Measurements from ENCODE around the gene MYRFL.
"Not testable (repeated sequence)": the region's sequence is repeated elsewhere in the genome, so short reads cannot be mapped to it uniquely, and the experiment has no call there.

Gene MYRFL

GRCh38 chr12:69824966-69825560 lies at the start of gene MYRFL:
Gene MYRFL (plus strand): TSS chr12:69825227. CDS start chr12:69825518, 291 bp downstream.
- Histone ChIP-seq H3K9me3 (ENCODE audit: control insufficient read depth, insufficient read depth, low read length) (no peaks in the 10 kb centered on the region), H3K27me3 (ENCODE audit: control insufficient read depth, insufficient read depth, low read length) (no peaks in the 10 kb centered on the region), H3K4me1 (ENCODE audit: control insufficient read depth, insufficient read depth, low read length) (peaks cover 4% of the 10 kb centered on the region; the same call in 1 of the 2 replicates), H3K4me3 (ENCODE audit: low read depth, low read length) (no peak within 1 kb of the TSS), H3K36me3 (ENCODE audit: control insufficient read depth, insufficient read depth, low read length) (no peaks in the 10 kb centered on the region), H3K27ac (ENCODE audit: low read depth, low read length) (no peak within 1 kb of the TSS), H3K9ac (ENCODE audit: low read depth, low read length) (no peak within 1 kb of the TSS)

DNA sequence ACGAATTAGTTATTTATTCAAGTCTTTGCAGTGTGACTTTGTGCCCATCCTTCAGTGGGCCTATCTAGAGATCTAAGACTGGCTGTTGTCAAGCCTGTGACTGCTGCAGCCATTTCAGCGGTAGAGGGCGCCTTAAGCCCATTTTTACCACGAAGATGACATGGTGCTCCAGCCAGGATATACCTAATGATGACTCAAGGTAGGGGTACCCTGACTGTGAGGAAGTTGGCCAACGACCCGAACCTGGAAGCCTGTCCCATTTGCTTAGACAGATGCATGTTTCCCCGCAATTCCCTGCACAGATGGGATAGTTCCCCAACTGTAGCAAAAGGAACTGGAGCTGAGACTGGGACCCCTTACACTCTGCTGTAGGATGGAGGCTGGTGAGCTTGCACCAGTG lies 45.1 kb upstream of the MYRFL start:
- Histone ChIP-seq H3K36me3 (ENCODE audit: control insufficient read depth, insufficient read depth, low read length) (no peaks in the 10 kb centered on the region), H3K27ac (ENCODE audit: low read depth, low read length) (no peak overlapping the region), H3K27me3 (ENCODE audit: control insufficient read depth, insufficient read depth, low read length) (no peaks in the 10 kb centered on the region), H3K9ac (ENCODE audit: low read depth, low read length) (no peak overlapping the region), H3K9me3 (ENCODE audit: control insufficient read depth, insufficient read depth, low read length) (no peaks in the 10 kb centered on the region), H3K4me3 (ENCODE audit: low read depth, low read length) (peak overlapping the region; percentile 20), H3K4me1 (ENCODE audit: control insufficient read depth, insufficient read depth, low read length) (peaks cover 5% of the 10 kb centered on the region; the same call in 1 of the 2 replicates)

GRCh38 chr12:69783365-69783764 lies 41.7 kb upstream of the MYRFL start:
- Histone ChIP-seq H3K9ac (ENCODE audit: low read depth, low read length) (no peak overlapping the region), H3K9me3 (ENCODE audit: control insufficient read depth, insufficient read depth, low read length) (no peaks in the 10 kb centered on the region), H3K27ac (ENCODE audit: low read depth, low read length) (no peak overlapping the region), H3K4me3 (ENCODE audit: low read depth, low read length) (no peak overlapping the region), H3K36me3 (ENCODE audit: control insufficient read depth, insufficient read depth, low read length) (peaks cover 20% of the 10 kb centered on the region), H3K27me3 (ENCODE audit: control insufficient read depth, insufficient read depth, low read length) (no peaks in the 10 kb centered on the region), H3K4me1 (ENCODE audit: control insufficient read depth, insufficient read depth, low read length) (peaks cover 5% of the 10 kb centered on the region; the same call in 1 of the 2 replicates)

GRCh38 chr12:69789351-69789750 lies 35.7 kb upstream of the MYRFL start:
- H3K9me3 ChIP-seq (ENCODE audit: control insufficient read depth, insufficient read depth, low read length) = peaks cover 13% of the 10 kb centered on the region; the same call in 1 of the 2 replicates
- no peak overlapping the region for H3K9ac ChIP-seq (ENCODE audit: low read depth, low read length)
- H3K27ac ChIP-seq (ENCODE audit: low read depth, low read length) = no peak overlapping the region
- H3K4me3 ChIP-seq (ENCODE audit: low read depth, low read length) = no peak overlapping the region
- no peaks in the 10 kb centered on the region for H3K27me3 ChIP-seq (ENCODE audit: control insufficient read depth, insufficient read depth, low read length)
- H3K36me3 ChIP-seq (ENCODE audit: control insufficient read depth, insufficient read depth, low read length) = peaks cover 20% of the 10 kb centered on the region
- no peaks in the 10 kb centered on the region for H3K4me1 ChIP-seq (ENCODE audit: control insufficient read depth, insufficient read depth, low read length)

- Histone ChIP-seq H3K27ac (ENCODE audit: low read depth, low read length) (no peak overlapping the region), H3K27me3 (ENCODE audit: control insufficient read depth, insufficient read depth, low read length) (no peaks in the 10 kb centered on the region)
Measured at GRCh38 chr12:69792533-69792932, 32.5 kb upstream of the MYRFL start.

DNA sequence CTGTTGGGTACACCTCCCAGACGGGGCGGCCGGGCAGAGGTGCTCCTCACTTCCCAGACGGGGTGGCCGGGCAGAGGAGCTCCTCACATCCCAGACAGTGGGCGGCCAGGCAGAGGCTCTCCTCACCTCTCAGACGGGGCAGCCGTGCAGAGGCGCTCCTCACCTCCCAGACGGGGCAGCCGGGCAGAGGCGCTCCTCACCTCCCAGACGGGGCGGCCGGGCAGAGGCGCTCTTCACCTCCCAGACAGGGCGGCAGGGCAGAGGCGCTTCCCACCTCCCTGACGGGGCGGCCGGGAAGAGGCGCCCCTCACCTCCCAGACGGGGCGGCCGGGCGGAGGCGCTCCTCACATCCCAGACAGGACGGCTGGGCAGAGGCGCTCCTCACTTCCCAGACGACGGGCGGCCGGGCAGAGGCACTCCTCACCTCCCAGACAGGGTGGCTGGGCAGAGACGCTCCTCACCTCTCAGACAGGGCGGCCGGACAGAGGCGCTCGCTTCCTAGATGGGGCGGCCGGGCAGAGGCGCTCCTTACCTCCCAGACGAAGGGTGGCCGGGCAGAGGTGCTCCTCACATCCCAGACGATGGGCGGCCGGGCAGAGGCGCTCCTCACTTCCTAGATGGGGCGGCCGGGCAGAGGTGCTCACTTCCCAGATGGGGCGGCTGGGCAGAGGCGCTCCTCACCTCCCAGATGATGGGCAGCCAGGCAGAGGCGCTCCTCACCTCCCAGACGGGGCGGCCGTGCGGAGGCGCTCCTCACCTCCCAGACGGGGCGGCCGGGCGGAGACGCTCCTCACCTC lies 17.7 kb upstream of the MYRFL start:
- H3K9ac ChIP-seq (ENCODE audit: low read depth, low read length); H3K27ac ChIP-seq (ENCODE audit: low read depth, low read length); H3K27me3 ChIP-seq (ENCODE audit: control insufficient read depth, insufficient read depth, low read length); H3K4me3 ChIP-seq (ENCODE audit: low read depth, low read length); H3K36me3 ChIP-seq (ENCODE audit: control insufficient read depth, insufficient read depth, low read length); H3K4me1 ChIP-seq (ENCODE audit: control insufficient read depth, insufficient read depth, low read length): not testable (repeated sequence)
- peaks cover 15% of the 10 kb centered on the region for H3K9me3 ChIP-seq (ENCODE audit: control insufficient read depth, insufficient read depth, low read length)

More at GRCh38 chr12:69792533-69792932, 32.5 kb upstream of the MYRFL start:
- H3K4me3 ChIP-seq (ENCODE audit: low read depth, low read length) = no peak overlapping the region
- peaks cover 13% of the 10 kb centered on the region; the same call in 1 of the 2 replicates for H3K9me3 ChIP-seq (ENCODE audit: control insufficient read depth, insufficient read depth, low read length)
- no peaks in the 10 kb centered on the region for H3K4me1 ChIP-seq (ENCODE audit: control insufficient read depth, insufficient read depth, low read length)
- H3K36me3 ChIP-seq (ENCODE audit: control insufficient read depth, insufficient read depth, low read length) = peaks cover 21% of the 10 kb centered on the region
- no peak overlapping the region for H3K9ac ChIP-seq (ENCODE audit: low read depth, low read length)

GRCh38 chr12:69810870-69811498 lies 14.0 kb upstream of the MYRFL start:
- no peaks in the 10 kb centered on the region for H3K4me1 ChIP-seq (ENCODE audit: control insufficient read depth, insufficient read depth, low read length)
- H3K27ac ChIP-seq (ENCODE audit: low read depth, low read length) = no peak overlapping the region
- H3K9me3 ChIP-seq (ENCODE audit: control insufficient read depth, insufficient read depth, low read length) = peaks cover 15% of the 10 kb centered on the region
- no peak overlapping the region for H3K9ac ChIP-seq (ENCODE audit: low read depth, low read length)
- no peaks in the 10 kb centered on the region for H3K27me3 ChIP-seq (ENCODE audit: control insufficient read depth, insufficient read depth, low read length)
- H3K4me3 ChIP-seq (ENCODE audit: low read depth, low read length) = no peak overlapping the region
- peaks cover 9% of the 10 kb centered on the region; the same call in 1 of the 2 replicates for H3K36me3 ChIP-seq (ENCODE audit: control insufficient read depth, insufficient read depth, low read length)

DNA sequence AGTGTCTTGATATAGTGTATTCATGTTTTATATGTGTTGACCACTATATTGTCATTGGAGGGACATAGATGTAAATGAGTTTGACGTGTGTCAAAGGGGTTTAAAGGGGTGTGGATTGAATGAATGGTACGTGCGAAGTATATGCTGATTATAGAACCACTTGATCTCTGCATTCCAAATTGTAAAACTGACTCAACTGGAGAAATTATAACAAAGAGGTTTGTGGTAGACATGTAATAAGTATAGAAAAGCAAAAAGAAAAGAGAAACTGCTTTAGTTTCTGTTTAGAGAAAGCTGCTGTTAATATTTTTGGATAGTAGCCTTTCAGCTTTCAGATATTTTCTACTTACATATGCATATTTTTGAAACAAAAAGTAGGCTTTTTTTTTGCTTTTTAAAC lies 8.9 kb upstream of the MYRFL start:
- Histone ChIP-seq H3K4me1 (ENCODE audit: control insufficient read depth, insufficient read depth, low read length) (no peaks in the 10 kb centered on the region), H3K27ac (ENCODE audit: low read depth, low read length) (no peak overlapping the region), H3K4me3 (ENCODE audit: low read depth, low read length) (no peak overlapping the region), H3K9ac (ENCODE audit: low read depth, low read length) (no peak overlapping the region), H3K9me3 (ENCODE audit: control insufficient read depth, insufficient read depth, low read length) (peaks cover 3% of the 10 kb centered on the region), H3K36me3 (ENCODE audit: control insufficient read depth, insufficient read depth, low read length) (peaks cover 9% of the 10 kb centered on the region; the same call in 1 of the 2 replicates), H3K27me3 (ENCODE audit: control insufficient read depth, insufficient read depth, low read length) (no peaks in the 10 kb centered on the region)

DNA sequence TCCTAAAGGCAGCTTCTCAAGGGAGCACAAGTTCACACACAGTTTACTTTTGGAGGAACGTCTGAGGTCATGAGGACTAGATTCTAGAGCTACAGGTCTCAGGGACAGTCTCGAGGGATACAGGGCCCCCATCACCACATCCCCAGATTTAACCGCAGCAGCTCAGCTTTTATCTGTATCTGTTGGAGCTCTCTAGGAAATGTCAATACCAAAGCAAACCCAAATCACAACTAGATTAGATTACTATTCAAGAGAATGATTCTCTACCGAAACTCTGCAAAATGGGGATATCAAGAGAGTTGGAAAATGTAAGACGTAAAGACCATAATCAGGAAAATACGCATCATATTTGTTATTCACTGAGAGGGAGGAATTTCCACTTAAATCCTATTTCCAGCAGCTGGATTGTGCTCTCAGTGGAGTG lies 4.0 kb upstream of the MYRFL start:
- Histone ChIP-seq H3K4me3 (ENCODE audit: low read depth, low read length) (no peak overlapping the region), H3K4me1 (ENCODE audit: control insufficient read depth, insufficient read depth, low read length) (peaks cover 4% of the 10 kb centered on the region; the same call in 1 of the 2 replicates), H3K27ac (ENCODE audit: low read depth, low read length) (no peak overlapping the region), H3K27me3 (ENCODE audit: control insufficient read depth, insufficient read depth, low read length) (no peaks in the 10 kb centered on the region), H3K9ac (ENCODE audit: low read depth, low read length) (no peak overlapping the region), H3K36me3 (ENCODE audit: control insufficient read depth, insufficient read depth, low read length) (no peaks in the 10 kb centered on the region), H3K9me3 (ENCODE audit: control insufficient read depth, insufficient read depth, low read length) (no peaks in the 10 kb centered on the region)

GRCh38 chr12:69821456-69822159 lies 3.4 kb upstream of the MYRFL start:
- no peaks in the 10 kb centered on the region for H3K9me3 ChIP-seq (ENCODE audit: control insufficient read depth, insufficient read depth, low read length)
- no peak overlapping the region for H3K9ac ChIP-seq (ENCODE audit: low read depth, low read length)
- no peaks in the 10 kb centered on the region for H3K36me3 ChIP-seq (ENCODE audit: control insufficient read depth, insufficient read depth, low read length)
- no peak overlapping the region for H3K27ac ChIP-seq (ENCODE audit: low read depth, low read length)
- H3K27me3 ChIP-seq (ENCODE audit: control insufficient read depth, insufficient read depth, low read length) = no peaks in the 10 kb centered on the region
- peaks cover 4% of the 10 kb centered on the region; the same call in 1 of the 2 replicates for H3K4me1 ChIP-seq (ENCODE audit: control insufficient read depth, insufficient read depth, low read length)
- H3K4me3 ChIP-seq (ENCODE audit: low read depth, low read length) = no peak overlapping the region

All from HUES48 (cell line).